HCEC 1CT (cell line): ENCODE results near the gene TPP1.

Experiments used
- DNase-seq: peaks from one replicate; pipeline ENCODE4 v3.0.0-alpha.2; 2017

TPP1 gene

DNA sequence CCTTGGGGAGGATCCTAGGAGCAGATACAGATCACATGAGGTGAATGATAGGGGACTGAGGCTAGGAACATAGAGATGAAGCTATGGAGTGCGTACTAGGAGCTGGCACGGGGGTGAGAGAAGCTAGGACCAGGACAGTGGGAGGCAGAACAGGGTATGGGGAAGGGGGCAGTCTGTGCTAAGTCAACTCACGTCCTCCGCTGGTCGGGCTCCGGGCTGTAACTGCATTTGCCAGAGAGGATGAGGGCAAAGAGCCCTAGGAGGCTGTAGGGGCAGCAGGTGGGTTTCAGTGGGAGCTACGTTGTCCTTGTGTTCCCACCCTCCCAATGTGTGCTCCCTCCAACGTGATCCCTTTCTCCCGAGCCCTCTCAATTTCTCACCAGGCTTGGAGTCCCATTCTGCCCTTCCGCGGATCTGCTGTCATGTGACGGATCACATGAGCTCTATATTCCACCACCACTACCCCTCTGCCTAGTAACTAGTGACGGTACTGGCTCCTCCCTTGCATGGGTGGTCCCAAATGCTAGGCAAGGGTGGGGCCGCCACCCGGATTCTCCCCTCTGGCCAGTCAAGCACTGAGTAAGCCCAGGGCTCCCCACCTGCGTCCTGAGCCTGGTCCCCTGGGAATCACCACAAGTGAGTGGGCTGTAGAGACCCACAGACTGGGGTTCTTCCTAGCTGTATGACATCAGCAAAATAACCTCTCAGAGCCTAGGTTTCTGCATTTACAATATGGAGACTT is at the start of gene TPP1:
Gene TPP1 (minus strand): TSS at position 419 of the 742 bp plus-strand sequence. CDS start 22 bp downstream, at position 397.
- peak; percentile 97 for DNase-seq

- peak; percentile 58 for DNase-seq
Observed at GRCh38 chr11:6667733-6668374, 48.6 kb upstream of the TPP1 start.

DNA sequence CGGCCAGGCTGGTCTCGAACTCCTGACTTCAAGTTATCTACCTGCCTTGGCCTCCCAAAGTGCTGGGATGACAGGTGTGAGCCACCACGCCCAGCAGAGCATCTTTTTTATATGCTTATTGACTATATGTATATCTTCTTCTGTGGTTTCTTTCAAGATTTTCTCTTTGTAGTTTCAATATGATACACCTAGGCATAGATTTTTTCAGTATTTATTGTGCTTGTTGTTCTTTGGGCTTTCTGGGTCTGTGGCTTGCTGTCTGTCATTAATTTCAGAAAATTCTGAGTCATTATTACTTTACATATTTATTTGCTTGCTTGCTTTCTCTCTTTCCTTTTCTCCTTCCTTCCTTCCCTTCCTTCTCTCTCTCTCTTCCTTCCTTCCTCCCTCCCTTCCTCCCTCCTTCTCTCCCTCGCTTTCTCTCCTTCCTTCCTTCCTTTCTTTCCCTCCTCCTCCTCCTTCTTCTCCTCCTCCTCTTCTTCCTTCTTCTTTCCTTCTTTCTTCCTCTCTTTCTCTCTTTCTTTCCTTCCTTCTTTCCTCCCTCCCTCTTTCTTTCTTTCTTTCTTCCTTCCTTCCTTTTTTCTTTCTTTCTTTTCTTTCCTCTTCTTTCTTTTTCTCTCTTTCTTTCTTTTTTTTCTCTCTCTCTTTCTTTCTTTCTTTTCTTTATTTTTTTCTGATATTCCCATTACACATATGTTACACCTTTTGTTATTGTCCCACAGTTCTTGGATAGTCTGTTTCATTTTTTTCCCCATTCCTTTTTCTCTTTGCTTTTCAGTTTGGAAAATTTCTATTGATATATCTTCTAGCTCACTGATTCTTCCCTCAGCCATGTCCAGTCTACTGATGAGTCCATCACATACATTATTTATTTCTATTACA is 47.3 kb upstream of the TPP1 start:
- no peak for DNase-seq

DNA sequence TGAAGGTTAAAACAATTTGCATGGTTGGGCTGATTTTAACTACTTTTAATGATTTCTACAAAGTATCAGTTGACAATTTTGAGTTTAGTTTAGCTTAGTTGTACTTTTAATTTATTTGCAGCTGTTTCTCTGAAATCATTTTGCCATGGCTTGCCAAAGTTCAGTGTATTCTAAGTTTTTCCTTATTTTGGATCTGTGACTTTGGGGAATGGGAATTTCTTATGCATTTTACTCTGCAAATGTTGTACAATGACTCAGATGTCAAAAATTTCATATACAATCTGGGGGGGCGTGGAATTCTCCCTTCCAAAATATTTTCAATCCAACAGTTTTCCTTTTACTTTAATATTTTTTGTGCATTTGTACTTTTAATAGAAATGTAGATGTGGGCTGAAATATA is 45.3 kb upstream of the TPP1 start:
- DNase-seq: peak; percentile 44

- no peak for DNase-seq
Observed at GRCh38 chr11:6663794-6664469, 44.7 kb upstream of the TPP1 start.

DNA sequence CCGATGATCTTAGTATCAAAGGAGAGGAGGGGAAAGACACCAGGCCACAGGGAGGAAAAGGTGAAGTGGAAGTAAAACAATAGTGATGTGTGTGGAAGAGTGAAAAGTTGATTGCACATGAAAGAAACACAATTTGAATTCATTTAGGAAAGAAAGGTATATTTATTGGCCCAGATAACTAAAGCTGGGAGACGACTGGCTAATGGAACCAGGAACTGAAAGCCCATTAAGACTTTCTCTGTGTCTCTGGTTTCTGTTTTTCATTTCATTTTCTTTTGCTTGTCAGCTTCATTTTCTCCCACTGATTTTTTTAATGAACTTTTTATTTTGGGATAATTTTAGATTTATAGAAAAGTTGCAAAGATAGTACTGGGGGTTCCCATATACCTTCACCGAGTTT is 41.5 kb upstream of the TPP1 start:
- DNase-seq: no peak

DNA sequence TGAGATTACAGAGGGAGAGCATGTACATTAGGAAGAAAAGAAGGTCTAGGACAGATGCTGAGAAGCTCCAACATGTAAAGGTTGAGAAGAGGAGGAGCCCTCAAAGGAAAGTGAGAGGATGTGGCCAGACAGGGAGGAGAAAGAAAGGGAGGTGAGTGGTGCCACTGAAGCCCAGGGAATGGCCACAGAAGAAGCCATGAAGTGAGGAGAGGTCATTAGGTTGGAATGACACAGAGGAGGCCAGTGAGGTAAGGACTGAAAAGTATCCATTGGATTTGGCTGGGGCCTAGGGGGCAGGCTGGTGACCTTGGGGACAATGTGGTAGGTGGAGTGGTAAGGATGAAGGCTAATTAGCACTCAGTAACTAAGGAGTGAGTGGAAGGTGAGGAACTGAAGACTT is 39.4 kb upstream of the TPP1 start:
- no peak for DNase-seq

DNA sequence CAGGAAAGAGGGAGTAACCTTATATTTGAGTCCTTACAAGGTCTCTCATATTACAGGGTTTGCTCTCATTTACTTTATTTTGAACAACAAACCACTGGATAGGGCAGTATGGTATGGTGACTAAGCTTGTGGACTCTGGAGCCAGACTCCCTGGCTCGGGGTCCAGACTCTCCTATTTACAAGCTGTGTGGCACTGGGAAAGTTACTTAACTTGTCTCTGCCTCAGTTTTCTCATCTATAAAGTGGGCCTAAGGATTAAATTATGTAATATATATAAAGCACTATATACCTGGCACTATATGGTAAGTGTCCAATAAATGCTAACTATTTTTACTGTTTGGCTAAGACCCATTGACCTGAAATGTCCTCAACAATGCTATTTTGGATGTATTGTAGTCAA is 38.1 kb upstream of the TPP1 start:
- DNase-seq: peak; percentile 43

DNA sequence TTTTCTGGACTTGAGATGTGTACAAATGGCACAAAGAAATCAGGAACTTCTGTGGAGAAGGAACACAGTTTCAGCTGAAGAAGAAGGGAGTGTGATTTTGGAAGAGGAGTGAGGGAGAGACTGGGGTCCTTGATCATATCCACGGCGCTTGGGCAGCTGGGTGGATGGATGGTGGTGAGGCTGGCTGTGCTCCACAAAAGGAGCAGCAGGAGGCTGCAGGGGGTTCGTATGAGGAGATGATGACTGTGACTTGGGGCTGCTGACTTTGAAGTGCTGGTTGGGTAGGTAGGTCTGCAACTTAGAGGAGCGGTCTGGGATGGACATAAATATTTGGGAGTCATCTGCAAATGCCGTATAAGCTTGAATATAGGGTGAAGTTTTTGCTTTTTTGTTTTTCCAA is 37.7 kb upstream of the TPP1 start:
- peak; percentile 35 for DNase-seq

DNA sequence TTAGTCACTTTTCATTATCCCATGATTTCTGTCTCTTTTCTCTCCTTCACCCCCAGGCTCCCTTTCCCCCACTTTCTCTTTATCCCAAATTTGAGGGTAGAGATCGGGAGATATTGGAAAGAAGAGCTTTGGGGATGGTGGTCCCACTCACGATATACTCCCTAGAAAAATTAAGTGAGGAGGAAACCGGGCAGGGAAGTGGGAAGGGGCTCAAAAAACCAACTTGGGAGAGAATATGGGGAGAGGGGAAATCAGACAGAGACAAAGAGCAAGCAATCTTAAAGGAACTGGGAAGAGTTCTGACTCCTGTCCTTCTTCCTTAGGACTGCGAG is 37.3 kb upstream of the TPP1 start:
- DNase-seq: no peak

DNA sequence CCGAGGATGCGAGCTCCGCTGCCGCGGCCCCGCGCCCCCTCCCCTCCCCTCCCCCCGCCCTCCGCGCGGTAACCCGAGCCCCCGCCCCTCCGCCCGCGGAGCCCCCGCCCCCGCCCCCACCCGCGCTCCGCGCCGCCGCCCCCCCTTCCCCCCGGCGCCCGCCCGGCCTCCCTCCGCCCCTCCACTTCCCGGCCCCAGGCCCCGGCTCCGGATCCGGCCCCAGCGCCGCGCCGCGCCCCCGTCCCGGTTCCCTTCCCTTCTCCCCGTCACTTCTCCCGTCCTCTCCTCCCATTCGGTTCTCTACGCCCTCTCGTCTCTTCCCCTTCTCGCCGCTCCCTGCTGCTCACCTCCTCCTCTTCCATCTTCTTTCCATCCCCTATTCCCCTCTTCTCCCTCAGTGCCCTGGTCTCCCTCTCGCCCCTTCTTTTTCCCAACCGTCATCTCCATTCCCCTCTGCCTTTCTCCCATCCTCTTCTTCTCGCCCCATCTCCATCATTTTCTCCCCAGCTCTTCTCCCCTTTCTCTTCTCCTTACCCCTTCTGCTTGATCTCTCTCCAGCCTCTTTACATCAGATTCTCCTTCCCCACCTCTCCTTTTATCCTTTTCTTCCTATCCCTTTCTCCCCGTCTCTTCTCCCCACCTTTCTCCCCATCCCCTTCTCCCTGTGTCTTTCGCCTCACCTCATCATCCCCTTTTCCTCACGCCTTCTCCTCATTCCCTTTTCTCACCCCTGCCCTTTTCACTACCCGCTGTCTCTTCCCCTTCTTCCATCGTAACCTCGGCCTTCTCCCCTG is 36.8 kb upstream of the TPP1 start, which contains the start of gene DCHS1:
Gene DCHS1 (minus strand): TSS at position 20 of the 794 bp plus-strand sequence. CDS start 14,196 bp downstream, outside the sequence.
- no peak for DNase-seq

DNA sequence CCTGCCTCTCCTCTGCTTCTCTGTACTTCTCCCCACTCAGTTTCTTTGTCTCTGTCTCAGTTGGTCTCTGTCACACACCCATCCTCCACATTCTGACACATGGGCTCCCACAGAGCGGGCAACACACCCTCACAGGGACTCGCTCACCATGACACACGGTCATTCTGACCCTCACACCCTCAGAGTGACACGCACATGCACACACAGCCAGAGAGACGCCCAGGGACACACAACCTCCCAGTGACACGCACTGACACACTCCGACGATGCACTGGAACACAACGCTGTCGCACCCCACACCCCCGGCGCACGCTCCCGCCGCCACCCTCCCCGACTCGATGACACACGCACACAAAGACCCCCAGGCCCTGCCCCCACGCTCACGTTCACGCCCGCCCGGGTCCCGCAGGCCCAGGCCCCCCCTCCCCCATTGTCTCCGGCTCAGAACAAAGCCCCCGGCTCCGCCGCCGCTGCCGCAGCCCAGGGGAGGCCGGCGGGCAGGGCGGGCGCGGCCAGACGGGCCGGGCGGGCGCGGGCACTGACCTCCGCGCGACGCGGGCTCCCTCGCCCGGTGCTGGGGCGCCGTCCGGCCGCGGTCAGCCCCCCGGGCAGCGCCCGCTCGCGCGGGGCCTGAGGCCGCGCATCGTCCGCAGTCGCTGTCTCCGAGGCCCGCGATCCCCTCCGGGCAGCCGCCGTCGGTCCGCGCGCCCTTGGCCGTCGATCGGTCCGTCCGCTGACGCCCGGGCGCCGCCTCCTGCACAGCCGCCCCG is 36.0 kb upstream of the TPP1 start:
- no peak for DNase-seq

- DNase-seq: no peak
Observed at GRCh38 chr11:6654281-6655019, 35.2 kb upstream of the TPP1 start.

GRCh38 chr11:6653656-6654055 is 34.4 kb upstream of the TPP1 start:
- DNase-seq: no peak

- DNase-seq: no peak
Observed at GRCh38 chr11:6653097-6653496, 33.9 kb upstream of the TPP1 start.

- no peak for DNase-seq
Observed at GRCh38 chr11:6652182-6652581, 33.0 kb upstream of the TPP1 start.

DNA sequence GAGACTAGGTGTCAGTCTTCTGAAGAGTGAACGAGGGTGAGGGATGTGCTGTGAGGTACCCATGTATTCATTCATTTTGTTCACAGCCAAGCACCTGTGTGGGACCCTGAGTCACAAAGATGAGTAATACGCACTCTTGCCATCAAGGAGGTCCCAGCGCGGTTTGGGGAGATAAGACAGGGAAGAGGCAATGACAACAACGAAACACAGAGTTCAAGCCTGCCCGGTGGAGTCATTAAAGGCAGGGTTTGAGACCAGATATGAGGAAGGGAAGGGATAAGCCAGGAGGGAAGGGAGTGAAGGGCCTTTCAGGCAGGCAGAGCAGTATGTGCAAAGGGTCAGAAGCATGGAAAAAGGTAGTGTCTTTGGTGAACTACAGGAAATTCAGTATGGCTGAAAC is 31.8 kb upstream of the TPP1 start:
- DNase-seq: no peak

GRCh38 chr11:6650104-6650503 is 30.9 kb upstream of the TPP1 start:
- no peak for DNase-seq

DNA sequence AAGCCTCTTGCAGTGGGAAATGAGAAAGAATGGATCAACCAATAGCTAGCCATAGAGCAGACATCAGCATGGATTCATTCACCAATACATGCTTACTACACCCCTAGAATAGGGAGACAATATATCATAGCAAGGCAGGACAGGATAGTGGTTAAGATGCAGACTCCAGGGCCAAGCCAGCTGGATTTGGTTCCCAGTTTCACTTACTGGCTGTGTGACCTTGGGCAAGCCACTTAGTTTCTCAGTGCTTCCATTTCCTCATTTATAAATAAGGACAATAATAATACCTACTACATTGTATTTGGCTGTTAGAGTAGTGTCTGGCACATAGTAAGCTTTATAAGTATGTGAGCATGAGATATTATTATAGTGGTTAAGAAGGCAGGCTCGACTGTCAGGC is 29.3 kb upstream of the TPP1 start:
- DNase-seq: no peak

DNA sequence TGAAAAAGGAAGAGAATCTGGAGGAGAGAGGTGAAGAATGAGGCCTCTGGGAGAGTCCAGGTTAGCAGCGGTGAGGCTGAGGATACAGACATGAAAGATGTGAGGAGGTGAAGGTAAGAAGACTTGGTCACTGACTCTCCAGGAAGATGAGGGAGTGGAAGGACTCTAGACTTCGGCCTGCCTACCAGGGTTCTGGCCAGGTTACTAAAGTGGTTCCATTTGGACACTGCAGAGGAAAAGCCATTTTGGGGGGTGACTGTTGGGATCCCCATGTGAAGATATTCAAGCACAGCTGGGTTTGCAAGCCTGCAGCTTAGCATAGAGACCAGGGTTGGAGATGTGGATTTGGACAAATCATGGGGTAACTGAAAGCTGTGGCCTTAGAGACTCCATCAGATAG is 28.6 kb upstream of the TPP1 start:
- no peak for DNase-seq
